HepG2 (cell line): ENCODE results near the gene CPED1. TPM values are rescaled to one million over a fixed set of nuclear protein-coding genes. Genes with fewer than 3 reads are reported as not detected.

ENCODE experiments used
- ATAC-seq: fragments of 200-7000 bp; cut with Tn5 transposase; 3 replicates; pipeline ENCODE4 v1.9.1; 2020; ENCODE audit warnings: mild to moderate bottlenecking, moderate library complexity
- BruUV-seq: library from RNA; stranded (reverse); fragments of 400-500 nt; replicated peaks from 2 replicates; lab custom pipeline; 2021; lab: Mats Ljungman, UMichigan
- CTCF ChIA-PET: fragments of 300-600 bp; formaldehyde crosslinking; extraction: SDS; loops from one replicate; lab custom pipeline; 2021; ENCODE audit warnings: low total read pairs, inconsistent platforms, low intra/inter-chr PET ratio; lab: Yijun Ruan, JAX
- POLR2A ChIA-PET: fragments of 350-600 bp; sonication (Branson Sonifier 250); formaldehyde crosslinking; loops from one replicate; lab custom pipeline; 2020; ENCODE audit warnings: antibody characterized with exemption, inconsistent platforms; lab: Yijun Ruan, JAX
- DNase-seq: peaks from one replicate; pipeline ENCODE4 v3.0.0-alpha.2; 2015; ENCODE audit warnings: low spot score
- FAIRE-seq: peaks from 3 replicates; lab custom pipeline; 2011; peaks lifted over from hg19 to GRCh38; lab: Jason Lieb, UNC
- H2AFZ ChIP-seq: one replicate; pipeline ENCODE4 v1.6.1; 2011; ENCODE audit warnings: low read length, inconsistent platforms
- H3K27ac ChIP-seq: fragments of 300-600 bp; 3 replicates; pipeline ENCODE4 v1.8.0; 2011; ENCODE audit warnings: mixed run types, mild to moderate bottlenecking, mixed read lengths, low read length, inconsistent platforms; ENCODE audit not compliant: insufficient read depth; ENCODE audit errors: extremely low read length
- H3K27me3 ChIP-seq, 2 experiments: fragments of 200-600 bp in 1 of 2; 2 replicates in 1 of 2; 3 replicates in 1 of 2; pipeline versions ENCODE4 v1.6.0 to v1.8.0; 2011; ENCODE audit warnings: low read length in 2 of 2, mild to moderate bottlenecking in 2 of 2, moderate library complexity in 2 of 2, inconsistent platforms in 1 of 2; ENCODE audit not compliant: insufficient read depth in 2 of 2, control insufficient read depth in 1 of 2
- H3K36me3 ChIP-seq, 2 experiments: fragments of 200-600 bp in 1 of 2; replicated peaks in 1 of 2; 2 replicates in 1 of 2; 3 replicates in 1 of 2; pipeline versions ENCODE4 v1.5.1 to v1.8.0; 2011; ENCODE audit warnings: low read length in 2 of 2, inconsistent platforms in 1 of 2; ENCODE audit not compliant: insufficient read depth in 2 of 2, control insufficient read depth in 1 of 2
- H3K4me1 ChIP-seq: 2 replicates; pipeline ENCODE4 v1.5.1; 2012; ENCODE audit warnings: low read length, inconsistent platforms; ENCODE audit not compliant: insufficient read depth
- H3K4me2 ChIP-seq: 2 replicates; pipeline ENCODE4 v1.6.0; 2011; ENCODE audit warnings: low read depth, low read length, inconsistent platforms
- H3K4me3 ChIP-seq, 3 experiments: fragments of 200-600 bp in 1 of 3; sonication (generic), shearing (Covaris generic) in 1 of 3; replicated peaks in 1 of 3; 2 replicates each; pipeline ENCODE4 v1.5.1; 2011 to 2016; ENCODE audit warnings: low read length in 3 of 3, inconsistent platforms in 2 of 3, low read depth in 2 of 3, mild to moderate bottlenecking in 2 of 3, control low read depth in 1 of 3, mixed read lengths in 1 of 3; ENCODE audit not compliant: insufficient read depth in 1 of 3
- H3K79me2 ChIP-seq: one replicate; pipeline ENCODE4 v1.6.1; 2011; ENCODE audit warnings: low read length, inconsistent platforms; ENCODE audit not compliant: insufficient read depth
- H3K9ac ChIP-seq: 2 replicates; pipeline ENCODE4 v1.6.0; 2011; ENCODE audit warnings: mild to moderate bottlenecking, low read depth, low read length, inconsistent platforms; ENCODE audit not compliant: insufficient read depth
- H3K9me3 ChIP-seq: 2 replicates; pipeline ENCODE4 v1.5.1; 2012; ENCODE audit warnings: mild to moderate bottlenecking, low read length
- H4K20me1 ChIP-seq: 2 replicates; pipeline ENCODE4 v1.6.0; 2011; ENCODE audit warnings: inconsistent platforms, mild to moderate bottlenecking, low read length, moderate library complexity; ENCODE audit not compliant: insufficient read depth
- SP5 ChIP-seq: IDR thresholded peaks from 2 replicates; pipeline ENCODE4 v1.6.1; 2016; ENCODE audit warnings: low read depth, borderline replicate concordance
- STAT6 ChIP-seq: sonication (generic); formaldehyde crosslinking; IDR thresholded peaks from 2 replicates; pipeline ENCODE4 v1.4.0; 2020; ENCODE audit warnings: missing genetic modification reagents, mild to moderate bottlenecking, borderline replicate concordance
- TAF15 ChIP-seq: fragments of 200-400 bp; formaldehyde crosslinking; IDR thresholded peaks from one replicate; pipeline ENCODE4 v1.6.1; 2018; ENCODE audit warnings: mild to moderate bottlenecking, low read depth, low read length; ENCODE audit not compliant: poor library complexity, severe bottlenecking
- WIZ ChIP-seq: sonication (generic); formaldehyde crosslinking; IDR thresholded peaks from 2 replicates; pipeline ENCODE4 v1.5.1; 2020; ENCODE audit warnings: mild to moderate bottlenecking, missing genetic modification reagents
- XRCC5 ChIP-seq: fragments of 200-400 bp; formaldehyde crosslinking; optimal IDR thresholded peaks from 2 replicates; pipeline ENCODE3; 2017; ENCODE audit warnings: mild to moderate bottlenecking, low read length
- ZFP62 ChIP-seq: sonication (generic); formaldehyde crosslinking; IDR thresholded peaks from 2 replicates; pipeline ENCODE4 v1.4.0; 2020; ENCODE audit warnings: missing genetic modification reagents
- ZNF816 ChIP-seq: sonication (generic); formaldehyde crosslinking; IDR thresholded peaks from 2 replicates; pipeline ENCODE4 v1.8.0; 2022; ENCODE audit warnings: missing genetic modification reagents, mild to moderate bottlenecking, borderline replicate concordance
- ZZZ3 ChIP-seq: sonication (generic); formaldehyde crosslinking; IDR thresholded peaks from 2 replicates; pipeline ENCODE4 v1.4.0; 2020; ENCODE audit warnings: missing genetic modification reagents, mild to moderate bottlenecking, borderline replicate concordance
- WGBS: methylation state at CpG from one replicate; pipeline ENCODE4 v1.1.6; 2017; ENCODE audit warnings: low lambda C conversion rate; 5-methylcytosine and 5-hydroxymethylcytosine counted together
- in situ Hi-C: cut with HindIII; loops from 2 replicates; pipeline ENCODE4 v1.10.0; 2017; ENCODE audit warnings: low pct_unique_long_range_greater_than_20kb; ENCODE audit not compliant: extremely low pct_ligation_motif_present
- intact Hi-C: fragments of 100-400 bp; cut with micrococcal nuclease; formaldehyde crosslinking; loops from one replicate; pipeline ENCODE4 v1.10.0; 2022; ENCODE audit not compliant: unreplicated experiment
- polyA plus RNA-seq, 8 experiments: library from polyadenylated mRNA; depleted of rRNA in 3 of 8; stranded (reverse) in 7 of 8; unstranded in 1 of 8; fragments of >200 nt; fragmentation: Illumina TruSeq in 4 of 8; extraction: Trizol in 4 of 8; gene quantifications; 2 replicates each; pipeline versions ENCODE4 v1.2.1 to v1.2.3, GENCODE V29; 2011 to 2016; ENCODE audit warnings: low read depth in 4 of 8, missing spikeins in 1 of 8, mixed read lengths in 1 of 8; ENCODE audit not compliant: insufficient read depth in 1 of 8
- total RNA-seq, 5 experiments: library from RNA; depleted of rRNA; stranded (reverse); fragments of >200 nt; fragmentation: Illumina TruSeq; extraction: Trizol; gene quantifications; 2 replicates each; pipeline ENCODE4 v1.2.3, GENCODE V29; 2016; ENCODE audit warnings: low read depth in 1 of 5

CPED1 gene
- total and polyA plus RNA-seq, 2 of the 13 experiments (the other 11 are each of a cell fraction or from before 2014, with no cell fraction given), result 11.5 to 27.0 TPM

- no TSS peak for BruUV-seq
- intact Hi-C loops, result no loop called here
- ATAC-seq, result no peak
These were observed 274.5 kb downstream of the CPED1 start for GRCh38 chr7:121262969-121263368.

More at GRCh38 chr7:121262969-121263368, 274.5 kb downstream of the CPED1 start:
- Histone ChIP-seq H3K9me3 (no peaks in the 10 kb centered on the region), H3K27ac (no peak overlapping the region), H3K79me2 (no peaks in the 10 kb centered on the region), H4K20me1 (no peaks in the 10 kb centered on the region), H2AFZ (no peak overlapping the region), H3K4me3 (no peak overlapping the region), H3K9ac (no peak overlapping the region), H3K36me3 (no peaks in the 10 kb centered on the region), H3K27me3 (no peaks in the 10 kb centered on the region), H3K4me1 (no peaks in the 10 kb centered on the region), H3K4me2 (no peak overlapping the region)
- WGBS, result 30% methylated on average over 1 of the region's 1 CpG
- POLR2A ChIA-PET, result no interaction called here
- FAIRE-seq (no peak), DNase-seq (no peak)
- CTCF ChIA-PET, result no interaction called here
- no peak for TF ChIP-seq TAF15
- TF ChIP-seq XRCC5, result no peak
- TF ChIP-seq ZZZ3 (CRISPR knock-in tag), result no peak
- TF ChIP-seq SP5 (CRISPR knock-in tag), result no peak
- no peak for TF ChIP-seq STAT6 (CRISPR knock-in tag)
- TF ChIP-seq ZFP62 (CRISPR knock-in tag), result no peak
- no peak for TF ChIP-seq WIZ (CRISPR knock-in tag)
- no peak for TF ChIP-seq ZNF816 (CRISPR knock-in tag)
- in situ Hi-C loops, result no loop called here
